GM19099 (cell line): ENCODE results near the gene AHRR.

Experiments
- POLR2A ChIP-seq: IDR thresholded peaks from 3 replicates; pipeline ENCODE4 v1.6.1; 2011; ENCODE audit warnings: low read depth; ENCODE audit not compliant: insufficient read length; ENCODE audit errors: extremely low read depth

AHRR gene

GRCh38 chr5:424301-425110 lies 103.0 kb downstream of the AHRR start:
- peak; percentile 27 for TF ChIP-seq POLR2A

- TF ChIP-seq POLR2A, result no peak
Observed at GRCh38 chr5:425714-426113, 104.2 kb downstream of the AHRR start.

GRCh38 chr5:426392-426976 lies 105.0 kb downstream of the AHRR start:
- TF ChIP-seq POLR2A, result no peak

DNA sequence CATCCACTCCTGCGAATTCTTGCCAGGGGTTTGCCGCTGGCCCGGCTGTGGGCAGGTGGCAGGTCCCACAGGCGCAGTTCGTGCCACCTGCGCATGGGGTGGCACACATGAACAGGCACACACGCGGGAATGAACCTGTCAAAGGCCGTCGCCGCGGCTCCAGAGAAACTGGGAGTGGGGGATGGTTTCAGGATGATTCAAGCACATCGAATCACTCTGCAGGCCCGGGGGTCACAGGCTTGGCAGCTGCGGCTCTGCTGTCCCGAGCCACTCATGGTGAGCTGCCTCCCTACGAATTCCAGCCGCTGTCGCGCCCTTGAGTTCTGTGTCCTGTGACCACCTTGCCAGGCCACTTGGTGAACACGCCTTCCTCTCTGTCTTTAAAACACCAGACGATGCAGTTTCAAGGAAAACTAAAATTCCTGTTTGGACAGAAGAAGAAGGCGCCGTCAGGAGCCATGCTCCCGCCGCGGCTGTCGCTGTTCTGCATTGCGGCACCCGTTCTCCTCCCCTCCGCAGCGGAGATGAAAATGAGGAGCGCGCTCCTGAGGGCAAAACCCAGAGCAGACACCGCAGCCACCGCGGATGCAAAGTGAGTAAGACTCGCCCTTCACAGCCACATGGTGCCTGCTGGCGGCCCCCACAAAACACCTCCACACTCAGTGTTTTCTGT lies 106.0 kb downstream of the AHRR start:
- no peak for TF ChIP-seq POLR2A

DNA sequence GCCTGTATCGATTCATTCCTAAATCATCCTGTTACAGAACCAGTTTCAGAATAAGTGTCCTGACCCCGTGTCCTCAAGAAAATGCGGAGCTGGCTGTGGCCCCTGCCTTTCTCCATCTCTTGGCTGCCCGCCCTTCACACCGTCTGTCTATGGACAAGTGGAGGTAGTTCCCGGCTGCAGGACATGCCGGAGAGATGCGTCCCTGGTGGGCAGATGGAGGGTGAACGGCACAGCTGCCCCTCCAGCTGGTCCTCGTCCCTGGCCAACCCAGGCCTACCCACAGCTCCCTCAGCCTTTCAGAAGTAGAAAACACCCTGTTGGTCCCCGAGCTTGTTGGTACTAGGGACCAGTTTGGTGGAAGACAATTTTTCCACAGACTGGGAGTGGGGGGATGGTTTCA lies 106.7 kb downstream of the AHRR start:
- no peak for TF ChIP-seq POLR2A

DNA sequence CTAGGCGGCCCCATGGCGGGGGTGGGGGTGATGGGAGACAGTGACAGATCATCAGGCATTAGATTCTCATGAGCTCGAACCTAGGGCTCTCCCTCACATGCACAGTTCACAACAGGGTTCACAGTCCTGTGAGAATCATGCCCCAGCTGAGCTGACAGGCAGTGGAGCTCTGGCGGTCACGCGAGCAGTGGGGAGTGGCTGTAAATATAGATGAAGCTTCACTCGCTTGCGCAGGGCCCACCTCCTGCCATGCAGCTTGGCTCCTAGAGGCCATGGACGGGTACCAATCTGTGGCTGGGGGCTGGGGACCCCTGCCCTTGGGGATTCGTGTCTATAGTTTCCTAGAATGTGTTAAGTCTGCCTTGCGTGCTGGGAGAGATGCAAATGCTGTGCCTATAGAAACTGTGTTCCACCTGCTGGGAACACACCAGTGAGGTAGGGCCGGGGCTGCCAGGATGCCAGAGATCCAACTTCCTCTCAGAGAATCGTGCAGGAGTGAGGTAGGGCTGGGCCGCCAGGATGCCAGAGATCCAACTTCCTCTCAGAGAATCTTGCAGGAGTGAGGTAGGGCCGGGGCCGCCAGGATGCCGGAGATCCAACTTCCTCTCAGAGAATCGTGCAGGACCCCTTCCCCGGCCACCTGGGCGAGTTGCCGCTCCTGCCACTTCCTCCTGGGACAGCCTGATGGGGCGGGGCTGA lies 107.4 kb downstream of the AHRR start:
- TF ChIP-seq POLR2A, result no peak

- TF ChIP-seq POLR2A, result no peak
Observed at GRCh38 chr5:429453-430188, 108.1 kb downstream of the AHRR start.

DNA sequence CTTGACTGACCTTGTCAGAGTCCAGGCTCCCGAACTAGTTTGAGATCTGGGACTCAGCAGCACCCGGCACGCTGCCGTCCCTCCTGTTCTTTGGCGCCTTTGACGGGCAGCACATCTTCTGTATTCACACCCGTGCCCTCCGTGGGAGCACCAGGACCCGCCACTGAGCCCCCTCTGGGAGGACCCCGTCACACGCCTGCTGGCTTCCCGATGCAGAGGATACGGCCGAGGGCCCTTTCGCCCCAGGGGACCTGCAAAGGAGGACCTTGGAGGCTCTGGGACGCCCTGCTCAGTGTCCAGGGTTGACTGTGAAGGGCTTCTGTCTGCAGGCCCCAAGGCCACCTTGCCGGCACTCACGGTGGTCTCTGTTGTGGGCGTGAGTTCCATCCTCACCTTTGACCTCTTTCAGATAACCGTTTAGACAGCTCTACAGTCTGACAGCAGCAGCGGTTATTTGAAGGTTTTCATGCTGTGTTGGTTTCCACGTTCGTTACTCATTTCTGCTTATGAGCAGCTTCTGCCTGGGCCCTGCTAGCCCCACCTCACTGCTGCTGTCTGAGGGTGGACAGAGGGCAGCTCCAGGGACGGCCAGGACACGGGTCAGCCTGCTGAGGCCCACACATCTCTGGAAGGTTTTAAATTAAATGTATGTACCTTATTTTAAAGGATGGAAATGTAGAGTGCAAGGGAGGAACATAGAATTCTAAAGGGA lies 108.9 kb downstream of the AHRR start:
- no peak for TF ChIP-seq POLR2A

GRCh38 chr5:431001-431710 lies 109.6 kb downstream of the AHRR start:
- no peak for TF ChIP-seq POLR2A

DNA sequence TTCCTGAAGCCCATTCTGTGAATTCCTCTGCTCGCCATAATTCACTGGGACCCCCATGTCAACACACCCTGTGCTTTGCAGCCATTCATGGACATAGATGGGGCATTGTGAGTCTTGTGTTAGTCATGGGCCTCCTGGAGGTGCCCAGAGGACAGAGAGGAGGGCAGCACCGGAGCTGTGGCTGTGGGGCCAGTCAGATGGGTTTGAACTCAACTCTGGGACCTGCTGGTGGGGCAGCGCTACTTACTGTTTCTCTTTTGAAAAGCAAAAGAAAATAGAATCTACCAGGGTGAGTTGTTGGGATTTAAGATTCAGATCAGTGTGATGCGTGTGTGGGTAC lies 110.2 kb downstream of the AHRR start:
- TF ChIP-seq POLR2A, result no peak

DNA sequence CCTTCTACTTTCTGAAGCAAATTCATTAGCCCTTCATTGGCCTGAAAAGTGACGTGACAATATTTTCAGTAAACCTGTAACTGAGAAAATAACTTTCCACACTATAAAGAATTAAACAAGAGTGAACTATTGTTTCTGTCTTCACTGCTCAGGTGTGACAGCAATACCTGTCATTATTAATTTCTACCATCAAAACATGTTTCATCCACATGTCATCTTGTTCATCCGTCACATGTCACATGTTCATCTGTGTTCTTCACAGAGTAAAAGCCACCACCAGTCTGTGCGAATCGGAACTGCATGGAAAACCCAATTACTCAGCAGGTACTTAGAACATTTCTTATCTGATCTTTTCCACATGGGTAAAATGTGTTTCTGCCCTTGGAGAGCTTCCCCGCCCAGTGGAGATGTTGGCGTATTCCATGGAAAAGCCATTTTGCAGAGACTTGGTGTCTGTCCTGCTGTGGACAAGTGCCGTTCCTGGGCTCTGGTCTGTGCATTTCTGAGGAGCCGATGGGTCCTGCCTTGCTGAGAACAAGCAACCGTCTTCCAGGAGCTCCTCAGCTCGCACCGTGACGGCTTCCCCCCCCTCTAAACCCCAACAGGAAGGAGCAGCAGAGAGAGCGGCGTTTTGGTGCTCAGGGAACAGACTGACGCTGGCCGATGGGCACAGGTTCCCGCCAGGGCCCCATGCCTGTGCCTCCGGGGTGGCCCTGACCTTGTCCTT lies 110.8 kb downstream of the AHRR start:
- TF ChIP-seq POLR2A, result no peak

- no peak for TF ChIP-seq POLR2A
Observed at GRCh38 chr5:432928-433791, 111.6 kb downstream of the AHRR start.
